ENCODE results near the gene KIF1A. TPM values are rescaled to one million over a fixed set of nuclear protein-coding genes. Genes with fewer than 3 reads are reported as not detected.

The KIF1A gene
- total RNA-seq, 1 donor from 2014 or later: 4.7 TPM

DNA sequence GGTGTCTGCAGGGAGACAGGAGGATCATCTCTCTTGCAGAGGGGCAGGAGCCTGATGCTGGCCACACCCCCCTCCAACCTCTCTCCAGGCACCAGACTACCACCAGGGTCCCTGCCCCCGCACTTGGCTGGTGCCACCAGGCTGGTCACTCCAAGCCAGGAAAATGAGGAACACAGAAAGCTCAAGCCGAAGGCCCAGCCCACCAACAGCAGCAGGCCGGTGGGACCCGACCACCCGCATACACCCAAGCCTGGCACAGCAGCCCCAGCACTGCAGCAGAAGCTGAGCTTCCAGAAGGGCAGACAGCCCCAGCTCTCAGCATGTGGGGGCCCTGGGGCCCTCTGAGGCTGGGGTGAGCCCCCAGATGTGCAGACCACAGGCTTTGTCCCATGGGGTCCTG lies 52.7 kb downstream of the KIF1A start:
- H3K4me1 ChIP-seq (ENCODE audit: control insufficient read depth in 3 of 3, insufficient read depth in 3 of 3, low read length in 3 of 3): no peaks in the 10 kb centered on the region
- no peak overlapping the region for H3K4me3 ChIP-seq (ENCODE audit: low read length in 3 of 3)
- no peaks in the 10 kb centered on the region for H3K9me3 ChIP-seq (ENCODE audit: control insufficient read depth in 3 of 3, low read length in 3 of 3)
- peaks cover 0 to 9% (median 5%) of the 10 kb centered on the region in 3 donors for H3K27me3 ChIP-seq (ENCODE audit: control insufficient read depth in 3 of 3, insufficient read depth in 3 of 3, low read length in 3 of 3)
- no peak overlapping the region for H3K9ac ChIP-seq (ENCODE audit: low read depth in 1 of 3, low read length in 3 of 3)
- no peak overlapping the region for H3K27ac ChIP-seq (ENCODE audit: low read depth, low read length)
- no peaks in the 10 kb centered on the region for H3K36me3 ChIP-seq (ENCODE audit: control insufficient read depth in 3 of 3, insufficient read depth in 3 of 3, low read length in 3 of 3)

GRCh38 chr2:240766072-240766471 lies 53.9 kb downstream of the KIF1A start:
- Histone ChIP-seq H3K9me3 (ENCODE audit: control insufficient read depth in 3 of 3, low read length in 3 of 3) (no peaks in the 10 kb centered on the region), H3K9ac (ENCODE audit: low read depth in 1 of 3, low read length in 3 of 3) (no peak overlapping the region), H3K4me3 (ENCODE audit: low read length in 3 of 3) (no peak overlapping the region), H3K27ac (ENCODE audit: low read depth, low read length) (no peak overlapping the region), H3K27me3 (ENCODE audit: control insufficient read depth in 3 of 3, insufficient read depth in 3 of 3, low read length in 3 of 3) (peaks cover 0 to 14% (median 9%) of the 10 kb centered on the region in 3 donors), H3K36me3 (ENCODE audit: control insufficient read depth in 3 of 3, insufficient read depth in 3 of 3, low read length in 3 of 3) (no peaks in the 10 kb centered on the region), H3K4me1 (ENCODE audit: control insufficient read depth in 3 of 3, insufficient read depth in 3 of 3, low read length in 3 of 3) (no peaks in the 10 kb centered on the region)

- H3K27ac ChIP-seq (ENCODE audit: low read depth, low read length): no peak overlapping the region
- H3K4me3 ChIP-seq (ENCODE audit: low read length in 3 of 3): no peak overlapping the region
- H3K4me1 ChIP-seq (ENCODE audit: control insufficient read depth in 3 of 3, insufficient read depth in 3 of 3, low read length in 3 of 3): no peaks in the 10 kb centered on the region
- no peak overlapping the region for H3K9ac ChIP-seq (ENCODE audit: low read depth in 1 of 3, low read length in 3 of 3)
- no peaks in the 10 kb centered on the region for H3K9me3 ChIP-seq (ENCODE audit: control insufficient read depth in 3 of 3, low read length in 3 of 3)
- H3K36me3 ChIP-seq (ENCODE audit: control insufficient read depth in 3 of 3, insufficient read depth in 3 of 3, low read length in 3 of 3): no peaks in the 10 kb centered on the region
- peaks cover 0 to 14% (median 9%) of the 10 kb centered on the region in 3 donors for H3K27me3 ChIP-seq (ENCODE audit: control insufficient read depth in 3 of 3, insufficient read depth in 3 of 3, low read length in 3 of 3)
These were observed 55.0 kb downstream of the KIF1A start for GRCh38 chr2:240765007-240765406.

GRCh38 chr2:240764605-240765004 lies 55.4 kb downstream of the KIF1A start:
- H3K4me3 ChIP-seq (ENCODE audit: low read length in 3 of 3): no peak overlapping the region
- no peaks in the 10 kb centered on the region for H3K36me3 ChIP-seq (ENCODE audit: control insufficient read depth in 3 of 3, insufficient read depth in 3 of 3, low read length in 3 of 3)
- no peaks in the 10 kb centered on the region for H3K4me1 ChIP-seq (ENCODE audit: control insufficient read depth in 3 of 3, insufficient read depth in 3 of 3, low read length in 3 of 3)
- peaks cover 0 to 12% (median 9%) of the 10 kb centered on the region in 3 donors for H3K27me3 ChIP-seq (ENCODE audit: control insufficient read depth in 3 of 3, insufficient read depth in 3 of 3, low read length in 3 of 3)
- H3K9ac ChIP-seq (ENCODE audit: low read depth in 1 of 3, low read length in 3 of 3): no peak overlapping the region
- no peak overlapping the region for H3K27ac ChIP-seq (ENCODE audit: low read depth, low read length)
- H3K9me3 ChIP-seq (ENCODE audit: control insufficient read depth in 3 of 3, low read length in 3 of 3): no peaks in the 10 kb centered on the region

GRCh38 chr2:240762971-240763370 lies 57.0 kb downstream of the KIF1A start:
- no peaks in the 10 kb centered on the region for H3K4me1 ChIP-seq (ENCODE audit: control insufficient read depth in 3 of 3, insufficient read depth in 3 of 3, low read length in 3 of 3)
- H3K4me3 ChIP-seq (ENCODE audit: low read length in 3 of 3): no peak overlapping the region
- peaks cover 0 to 9% (median 9%) of the 10 kb centered on the region in 3 donors for H3K27me3 ChIP-seq (ENCODE audit: control insufficient read depth in 3 of 3, insufficient read depth in 3 of 3, low read length in 3 of 3)
- H3K9ac ChIP-seq (ENCODE audit: low read depth in 1 of 3, low read length in 3 of 3): no peak overlapping the region
- no peaks in the 10 kb centered on the region for H3K9me3 ChIP-seq (ENCODE audit: control insufficient read depth in 3 of 3, low read length in 3 of 3)
- H3K27ac ChIP-seq (ENCODE audit: low read depth, low read length): no peak overlapping the region
- H3K36me3 ChIP-seq (ENCODE audit: control insufficient read depth in 3 of 3, insufficient read depth in 3 of 3, low read length in 3 of 3): no peaks in the 10 kb centered on the region

DNA sequence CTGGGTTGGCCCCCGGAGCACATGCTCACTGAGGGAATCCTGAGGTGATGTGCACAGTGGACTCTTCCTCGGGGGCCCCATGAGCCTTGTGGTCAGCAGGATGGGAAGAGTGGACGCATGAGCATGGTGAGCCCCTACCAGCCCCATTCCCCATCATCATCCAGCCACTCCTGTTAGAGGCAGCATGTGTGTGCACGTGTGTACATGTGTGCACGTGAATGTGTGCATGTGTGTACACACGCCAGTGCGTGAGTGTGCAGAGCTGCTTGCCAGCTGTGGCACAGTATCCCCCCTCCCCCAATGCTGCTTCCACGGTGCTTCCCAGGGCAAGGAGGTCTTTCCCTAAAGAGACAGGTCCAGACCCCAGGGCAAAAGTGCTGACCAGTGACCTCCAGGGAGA lies 57.8 kb downstream of the KIF1A start:
- H3K4me1 ChIP-seq (ENCODE audit: control insufficient read depth in 3 of 3, insufficient read depth in 3 of 3, low read length in 3 of 3): no peaks in the 10 kb centered on the region
- H3K9me3 ChIP-seq (ENCODE audit: control insufficient read depth in 3 of 3, low read length in 3 of 3): no peaks in the 10 kb centered on the region
- H3K4me3 ChIP-seq (ENCODE audit: low read length in 3 of 3): no peak overlapping the region
- H3K9ac ChIP-seq (ENCODE audit: low read depth in 1 of 3, low read length in 3 of 3): no peak overlapping the region
- H3K27me3 ChIP-seq (ENCODE audit: control insufficient read depth in 3 of 3, insufficient read depth in 3 of 3, low read length in 3 of 3): peaks cover 0 to 9% (median 8%) of the 10 kb centered on the region in 3 donors
- no peak overlapping the region for H3K27ac ChIP-seq (ENCODE audit: low read depth, low read length)
- H3K36me3 ChIP-seq (ENCODE audit: control insufficient read depth in 3 of 3, insufficient read depth in 3 of 3, low read length in 3 of 3): no peaks in the 10 kb centered on the region

DNA sequence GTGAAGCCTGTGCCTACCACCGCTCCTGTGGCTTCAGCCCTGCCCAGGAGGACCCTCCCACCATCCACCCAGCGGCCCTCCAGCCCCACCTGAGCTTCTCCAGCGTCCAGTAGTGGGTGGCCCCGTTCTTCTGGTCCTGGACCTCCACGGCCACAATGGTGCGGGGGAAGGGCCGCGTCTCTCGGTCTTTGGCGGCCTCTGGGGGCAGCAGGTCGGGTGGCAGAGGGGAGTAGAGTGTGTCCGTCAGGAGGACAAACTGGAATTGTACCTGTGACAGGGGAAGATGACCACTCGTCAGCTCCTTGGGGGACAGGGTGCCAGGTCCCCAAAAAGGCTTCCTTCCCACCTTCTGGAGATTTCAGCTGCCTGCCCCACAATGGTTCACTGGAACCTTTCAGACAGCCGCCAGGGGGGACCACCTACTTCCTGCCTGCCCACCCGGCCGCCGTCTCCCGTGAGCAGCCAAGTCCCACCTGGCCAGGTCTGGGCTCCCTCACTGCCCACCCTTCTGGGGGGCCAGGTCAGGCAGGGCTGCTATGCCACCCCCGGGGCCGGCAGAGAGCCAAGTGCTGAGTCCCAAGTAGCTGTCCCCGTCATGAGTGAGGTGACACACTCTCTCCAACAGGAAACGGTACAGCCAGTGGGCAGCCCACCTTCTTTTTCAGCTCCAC lies 59.3 kb downstream of the KIF1A start:
- no peaks in the 10 kb centered on the region for H3K9me3 ChIP-seq (ENCODE audit: control insufficient read depth in 3 of 3, low read length in 3 of 3)
- no peak overlapping the region for H3K27ac ChIP-seq (ENCODE audit: low read depth, low read length)
- H3K4me1 ChIP-seq (ENCODE audit: control insufficient read depth in 3 of 3, insufficient read depth in 3 of 3, low read length in 3 of 3): no peaks in the 10 kb centered on the region
- no peaks in the 10 kb centered on the region for H3K36me3 ChIP-seq (ENCODE audit: control insufficient read depth in 3 of 3, insufficient read depth in 3 of 3, low read length in 3 of 3)
- H3K9ac ChIP-seq (ENCODE audit: low read depth in 1 of 3, low read length in 3 of 3): no peak overlapping the region
- peaks cover 0 to 12% (median 9%) of the 10 kb centered on the region in 3 donors for H3K27me3 ChIP-seq (ENCODE audit: control insufficient read depth in 3 of 3, insufficient read depth in 3 of 3, low read length in 3 of 3)
- H3K4me3 ChIP-seq (ENCODE audit: low read length in 3 of 3): no peak overlapping the region

DNA sequence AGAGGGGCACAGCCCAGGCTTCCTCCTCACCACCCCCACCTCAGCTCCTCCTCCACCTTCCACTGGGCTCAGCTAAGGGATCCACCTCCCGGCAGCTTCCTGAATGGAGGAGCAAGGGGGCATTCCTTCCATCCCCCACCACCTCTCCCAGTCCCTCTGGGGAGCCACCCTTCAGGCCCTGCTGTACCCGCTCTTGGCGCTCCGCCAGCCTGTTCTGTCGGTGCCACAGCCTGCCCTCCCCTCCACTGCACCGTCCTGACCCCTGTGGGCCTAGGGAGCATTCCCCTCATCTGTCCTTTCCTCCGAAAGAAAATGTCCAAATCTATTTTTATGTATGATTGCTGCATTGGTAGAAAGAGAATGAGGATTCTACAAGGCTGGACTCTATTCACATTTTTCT lies 59.9 kb downstream of the KIF1A start:
- no peak overlapping the region for H3K4me3 ChIP-seq (ENCODE audit: low read length in 3 of 3)
- no peaks in the 10 kb centered on the region for H3K4me1 ChIP-seq (ENCODE audit: control insufficient read depth in 3 of 3, insufficient read depth in 3 of 3, low read length in 3 of 3)
- H3K9ac ChIP-seq (ENCODE audit: low read depth in 1 of 3, low read length in 3 of 3): no peak overlapping the region
- no peaks in the 10 kb centered on the region for H3K36me3 ChIP-seq (ENCODE audit: control insufficient read depth in 3 of 3, insufficient read depth in 3 of 3, low read length in 3 of 3)
- peaks cover 0 to 13% (median 9%) of the 10 kb centered on the region in 3 donors for H3K27me3 ChIP-seq (ENCODE audit: control insufficient read depth in 3 of 3, insufficient read depth in 3 of 3, low read length in 3 of 3)
- H3K9me3 ChIP-seq (ENCODE audit: control insufficient read depth in 3 of 3, low read length in 3 of 3): no peaks in the 10 kb centered on the region
- no peak overlapping the region for H3K27ac ChIP-seq (ENCODE audit: low read depth, low read length)

DNA sequence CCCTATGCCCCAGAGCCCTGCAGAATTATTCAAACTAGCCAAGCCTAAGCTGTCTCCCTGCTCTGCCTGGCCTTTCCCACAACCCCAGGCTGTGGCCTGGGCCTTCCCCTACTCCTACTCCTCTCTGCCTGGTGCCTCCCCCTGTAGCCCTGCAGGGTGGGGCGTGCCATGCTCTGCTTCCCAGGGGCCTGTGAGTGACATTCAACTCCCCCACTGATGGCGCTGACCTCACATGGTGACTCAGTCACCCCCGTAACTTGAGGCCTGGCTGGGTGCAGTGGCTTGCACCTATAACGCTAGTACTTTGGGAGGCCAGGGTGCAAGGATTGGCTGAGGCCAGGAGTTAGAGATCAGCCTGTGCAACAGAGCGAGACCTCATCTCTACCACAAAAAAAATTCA lies 60.6 kb downstream of the KIF1A start:
- H3K36me3 ChIP-seq (ENCODE audit: control insufficient read depth in 3 of 3, insufficient read depth in 3 of 3, low read length in 3 of 3): no peaks in the 10 kb centered on the region

GRCh38 chr2:240757086-240757614 lies 62.9 kb downstream of the KIF1A start:
- no peaks in the 10 kb centered on the region for H3K9me3 ChIP-seq (ENCODE audit: control insufficient read depth in 3 of 3, low read length in 3 of 3)
- no peaks in the 10 kb centered on the region for H3K4me1 ChIP-seq (ENCODE audit: control insufficient read depth in 3 of 3, insufficient read depth in 3 of 3, low read length in 3 of 3)
- H3K27me3 ChIP-seq (ENCODE audit: control insufficient read depth in 3 of 3, insufficient read depth in 3 of 3, low read length in 3 of 3): peaks cover 3 to 22% (median 3%) of the 10 kb centered on the region in 3 donors
- no peak overlapping the region for H3K4me3 ChIP-seq (ENCODE audit: low read length in 3 of 3)
- H3K36me3 ChIP-seq (ENCODE audit: control insufficient read depth in 3 of 3, insufficient read depth in 3 of 3, low read length in 3 of 3): no peaks in the 10 kb centered on the region
- H3K9ac ChIP-seq (ENCODE audit: low read depth in 1 of 3, low read length in 3 of 3): no peak overlapping the region
- no peak overlapping the region for H3K27ac ChIP-seq (ENCODE audit: low read depth, low read length)

More for the DNA sequence above, 60.6 kb downstream of the KIF1A start:
- no peak overlapping the region for H3K27ac ChIP-seq (ENCODE audit: low read depth, low read length)
- H3K9ac ChIP-seq (ENCODE audit: low read depth in 1 of 3, low read length in 3 of 3): no peak overlapping the region
- H3K9me3 ChIP-seq (ENCODE audit: control insufficient read depth in 3 of 3, low read length in 3 of 3): no peaks in the 10 kb centered on the region
- peaks cover 0 to 19% (median 9%) of the 10 kb centered on the region in 3 donors for H3K27me3 ChIP-seq (ENCODE audit: control insufficient read depth in 3 of 3, insufficient read depth in 3 of 3, low read length in 3 of 3)
- H3K4me3 ChIP-seq (ENCODE audit: low read length in 3 of 3): no peak overlapping the region
- H3K4me1 ChIP-seq (ENCODE audit: control insufficient read depth in 3 of 3, insufficient read depth in 3 of 3, low read length in 3 of 3): no peaks in the 10 kb centered on the region
